Urothelium cell line (cell line): ENCODE measurements around the gene LRP8.
A peak's percentile ranks its signal among the peaks of the same experiment; 100 is the strongest.

Source experiments
- DNase-seq: peaks from one replicate; pipeline ENCODE4 v3.0.0; 2011; ENCODE audit warnings: low spot score, mixed read lengths
- FAIRE-seq: peaks from 2 replicates; lab custom pipeline; 2011; peaks lifted over from hg19 to GRCh38; lab: Jason Lieb, UNC

Gene LRP8

DNA sequence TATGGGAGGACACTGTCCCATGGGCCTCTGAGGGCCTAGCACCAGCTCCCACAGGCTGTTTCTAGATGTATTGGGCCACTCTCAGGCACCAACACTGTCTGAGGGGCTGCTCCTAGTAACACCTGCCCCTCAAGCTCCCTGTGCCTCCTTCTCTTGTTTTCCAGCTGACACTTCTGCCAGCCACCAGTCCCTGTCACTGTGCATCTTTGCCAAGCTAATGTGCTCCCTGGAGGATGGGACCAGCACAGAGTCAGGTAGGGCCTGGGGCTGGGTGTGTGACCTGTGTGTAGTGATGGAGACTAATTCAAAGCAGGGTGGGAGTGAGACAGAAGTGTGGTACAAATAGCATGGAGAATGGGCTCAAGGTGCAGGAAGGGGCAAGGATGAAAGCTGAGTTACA is 60.1 kb downstream of the LRP8 start:
- no peak for DNase-seq
- no peak for FAIRE-seq

DNA sequence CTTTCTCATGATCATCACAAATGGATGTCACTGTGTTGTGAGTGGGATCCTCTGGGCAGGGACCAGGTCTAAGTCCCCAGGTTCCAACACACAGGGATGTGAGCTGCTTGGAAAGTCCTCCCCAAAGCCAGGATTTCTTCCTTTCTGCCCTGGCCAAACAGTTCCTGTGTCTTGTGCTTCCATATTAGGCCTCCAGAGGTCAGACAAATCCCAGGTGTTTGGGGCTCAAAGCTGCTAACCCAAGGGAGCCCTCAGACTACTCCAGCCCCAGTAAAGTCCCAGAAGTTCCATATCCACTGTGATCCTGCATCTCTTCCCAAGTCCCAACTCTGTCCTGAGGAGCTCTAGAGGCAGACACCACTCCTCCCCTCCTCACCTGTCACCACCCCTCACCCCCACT is 61.8 kb downstream of the LRP8 start:
- FAIRE-seq: no peak
- DNase-seq: peak; percentile 40

DNA sequence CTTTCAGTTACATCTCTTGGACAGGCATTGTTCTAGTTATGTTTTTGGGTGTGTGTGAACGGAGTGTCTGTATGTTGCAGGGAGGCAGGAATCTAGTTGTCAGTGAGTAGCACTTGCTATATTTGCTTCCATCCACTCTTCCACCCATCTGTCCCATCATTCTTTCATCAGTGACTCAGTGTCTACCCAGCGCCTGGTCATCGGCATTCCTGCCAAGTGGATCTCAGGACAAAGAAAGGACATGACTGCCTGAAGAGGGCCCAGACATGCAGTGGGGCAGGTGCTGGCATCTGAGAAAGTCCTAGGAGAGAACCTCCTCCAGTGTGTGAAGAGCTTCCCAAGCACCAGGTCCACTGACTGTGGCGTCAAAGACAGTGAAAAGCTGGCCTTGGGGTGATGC is 62.3 kb downstream of the LRP8 start:
- DNase-seq (no peak), FAIRE-seq (no peak)

DNA sequence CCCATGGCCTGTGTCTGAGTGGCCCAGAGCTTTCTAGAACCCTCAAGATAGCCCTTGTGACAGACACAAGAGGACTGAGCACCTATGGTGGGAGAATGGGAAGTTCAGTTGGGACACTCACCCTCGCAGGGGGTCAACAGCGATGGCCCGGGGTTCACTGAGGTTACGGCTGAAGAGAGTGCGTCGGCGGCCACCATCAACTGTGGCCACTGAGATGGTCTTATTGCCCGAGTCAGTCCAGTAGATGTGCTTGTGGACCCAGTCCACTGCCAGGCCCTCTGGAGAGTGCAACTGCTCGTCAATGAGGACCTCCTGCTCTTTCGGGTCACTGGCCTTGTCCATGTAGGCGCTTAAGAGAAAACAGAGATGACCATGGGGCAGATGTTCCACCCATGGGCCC is 63.8 kb downstream of the LRP8 start:
- no peak for DNase-seq
- no peak for FAIRE-seq

DNA sequence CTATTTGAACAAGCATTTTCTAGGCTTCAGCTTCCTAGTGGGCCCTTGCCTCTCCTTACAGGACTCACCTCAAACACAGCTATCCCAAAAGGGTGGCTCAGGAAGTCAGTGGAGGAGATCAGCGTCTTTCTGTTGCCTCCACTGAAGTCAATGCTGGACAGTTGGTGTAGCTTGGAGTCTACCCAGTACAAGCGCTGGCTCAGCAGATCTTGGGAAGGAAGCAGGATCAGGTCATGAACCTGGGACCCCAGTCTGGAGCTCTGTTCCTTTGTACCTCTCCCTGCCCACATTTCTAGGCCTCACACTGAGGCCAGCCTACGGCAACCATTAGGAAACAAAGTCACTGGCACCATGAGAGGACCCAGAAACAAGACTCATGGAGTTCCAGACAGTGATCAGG is 65.9 kb downstream of the LRP8 start:
- FAIRE-seq: no peak
- no peak for DNase-seq

DNA sequence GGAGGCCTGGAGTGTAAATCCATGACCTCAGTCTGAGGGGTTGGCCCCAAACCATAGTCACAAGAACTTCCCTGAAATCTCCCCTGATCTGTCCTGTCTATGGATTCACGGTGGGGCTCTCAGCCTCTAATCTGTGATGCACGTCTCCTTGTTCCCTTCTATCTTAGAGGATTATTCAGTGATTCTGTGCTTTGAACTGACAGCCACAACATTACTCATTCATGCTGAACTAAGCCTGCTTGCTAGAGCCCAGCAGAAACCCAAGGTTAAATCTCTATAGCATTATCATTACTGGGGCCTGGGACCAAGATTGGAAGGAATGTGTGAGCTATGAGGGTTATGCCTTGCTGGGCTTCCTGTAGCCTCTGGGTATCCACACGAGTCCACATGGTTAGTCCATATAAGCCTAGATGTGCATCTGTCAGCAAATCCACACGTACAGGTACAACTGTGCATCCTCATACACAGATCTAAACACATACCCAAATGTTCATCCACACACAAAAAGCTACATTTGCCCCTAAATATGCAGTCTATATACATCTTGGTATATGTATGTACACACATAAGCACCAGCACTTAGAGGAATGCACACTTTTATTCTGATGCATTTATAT is 67.1 kb downstream of the LRP8 start:
- FAIRE-seq (no peak), DNase-seq (no peak)

DNA sequence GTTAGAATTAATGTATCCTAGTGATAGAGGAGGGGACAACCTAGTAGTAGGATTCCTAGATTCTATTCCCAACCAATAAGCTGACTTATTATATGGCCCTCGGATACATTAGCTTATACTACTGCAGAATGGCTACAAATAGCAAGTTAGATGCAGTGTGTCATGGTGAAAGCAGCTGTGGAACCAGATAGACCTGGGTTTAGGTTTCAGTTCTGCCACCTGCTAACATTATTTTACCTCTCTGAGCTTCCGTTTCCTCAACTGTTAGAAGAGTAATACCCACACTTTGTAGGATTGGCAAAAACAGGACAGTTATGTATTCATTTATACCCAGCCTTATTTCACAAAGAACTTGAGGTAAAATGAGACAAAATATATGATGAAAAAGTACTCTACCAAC is 67.9 kb downstream of the LRP8 start:
- FAIRE-seq: no peak
- no peak for DNase-seq

DNA sequence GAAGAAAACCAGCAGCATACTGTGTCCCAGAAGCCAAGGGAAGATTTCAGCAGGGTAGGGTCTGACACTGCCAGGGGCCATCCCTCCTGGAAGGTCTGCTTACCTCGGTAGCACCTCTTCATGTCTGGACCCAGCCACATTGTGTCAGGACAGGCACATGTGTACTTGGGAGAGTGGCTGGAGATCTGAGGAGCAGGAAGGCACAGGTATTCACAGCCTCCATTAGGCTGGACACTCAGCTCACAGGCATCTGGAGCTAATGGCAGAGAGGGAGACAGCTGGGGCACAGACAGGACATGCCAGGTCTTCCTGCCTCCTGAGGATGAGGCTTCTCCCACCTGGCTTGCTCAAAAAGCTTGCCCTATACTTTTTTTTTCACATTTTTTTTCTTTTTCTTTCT is 69.7 kb downstream of the LRP8 start:
- no peak for DNase-seq
- no peak for FAIRE-seq

DNA sequence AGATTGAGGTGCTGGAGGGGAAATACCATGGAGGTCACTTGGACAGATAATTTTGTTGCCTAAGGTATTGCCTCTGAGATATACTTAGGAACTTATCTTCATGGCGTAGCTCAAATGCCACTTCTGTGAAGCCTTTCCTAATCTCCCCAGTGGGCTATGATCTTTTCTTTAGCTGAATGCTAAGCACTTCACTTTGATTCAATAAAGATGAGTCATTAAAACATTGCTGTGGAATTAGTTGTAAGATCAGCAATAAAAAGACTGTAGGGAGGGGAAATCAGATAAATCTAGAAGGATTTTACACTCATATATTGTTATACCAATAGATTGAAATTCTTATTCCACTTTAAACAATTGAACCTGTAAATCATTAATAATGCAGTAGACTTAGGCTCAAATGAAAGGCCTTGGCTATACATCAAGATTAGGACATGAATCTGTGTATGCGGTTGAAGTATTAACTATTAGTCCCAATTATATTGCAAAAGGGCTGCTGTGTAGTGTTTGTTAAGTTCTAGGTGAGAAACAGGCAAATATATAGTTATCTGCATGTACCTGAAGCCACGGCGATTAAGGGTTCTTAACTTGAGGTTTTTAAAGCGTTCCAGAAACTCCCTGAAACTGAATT is 70.3 kb downstream of the LRP8 start:
- no peak for FAIRE-seq

DNA sequence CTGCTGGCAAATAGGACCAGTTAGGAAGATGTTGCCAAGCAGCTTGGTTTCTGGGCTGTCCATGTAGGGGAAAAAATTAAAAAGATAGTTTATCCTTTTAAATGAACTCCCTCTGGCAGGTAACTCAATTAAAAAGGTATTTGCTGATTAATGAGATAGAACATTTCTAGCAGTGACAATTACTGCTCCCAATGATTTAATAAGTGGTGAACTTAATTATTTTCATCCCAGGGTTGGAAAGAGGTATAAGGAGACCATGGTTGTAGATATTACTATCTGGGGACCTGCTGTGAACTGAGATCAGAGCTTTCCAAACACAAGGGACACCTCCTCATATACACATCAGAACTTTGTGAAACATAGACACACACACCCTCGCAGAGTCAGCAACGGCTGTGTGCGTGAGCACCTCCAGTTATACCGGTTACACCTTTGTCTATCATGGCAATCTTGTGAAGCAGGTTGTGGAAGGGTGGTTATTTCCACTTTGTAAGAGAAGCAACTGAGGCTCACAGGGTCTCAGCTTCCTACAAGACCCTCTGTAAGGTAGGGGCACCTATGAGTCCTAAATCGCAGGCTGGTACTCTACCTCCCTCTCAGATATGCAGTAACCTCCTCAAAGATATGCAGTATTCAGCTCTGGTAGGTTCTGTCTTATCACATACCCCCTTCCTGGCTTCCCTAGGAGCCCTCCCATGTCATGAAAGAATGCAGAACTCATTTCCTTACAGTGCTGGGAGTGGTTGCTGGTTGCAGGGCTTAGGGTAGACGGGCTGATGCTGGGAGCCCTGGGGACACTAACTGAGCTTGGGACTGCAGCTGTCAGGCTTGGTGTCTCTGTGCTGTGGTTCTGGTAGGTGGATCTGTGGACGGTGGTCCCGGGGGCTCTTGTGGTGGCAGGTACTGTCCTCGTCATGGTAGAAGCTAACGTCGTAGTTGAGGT is 71.1 kb downstream of the LRP8 start:
- FAIRE-seq: no peak
- DNase-seq: no peak

More for the DNA sequence above, 70.3 kb downstream of the LRP8 start:
- DNase-seq: no peak

DNA sequence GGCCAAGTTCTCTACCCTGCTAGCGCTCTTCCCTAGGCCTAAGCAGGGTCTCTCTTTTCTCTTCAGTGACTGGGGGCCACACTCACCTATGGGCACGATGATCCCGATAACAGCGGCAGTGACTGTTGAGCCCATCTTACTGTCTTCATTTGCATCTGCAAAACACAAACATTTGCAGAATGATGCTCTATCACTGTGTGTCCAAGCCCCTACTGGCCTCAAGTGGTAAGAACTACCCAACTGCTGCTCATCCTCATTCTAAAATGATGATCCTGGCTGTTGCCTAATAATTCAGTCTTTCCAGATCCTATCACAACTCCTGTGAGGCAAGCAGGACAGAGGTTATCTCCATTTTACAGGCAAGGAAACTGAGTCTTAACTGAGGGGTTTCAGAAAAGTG is 72.8 kb downstream of the LRP8 start:
- no peak for FAIRE-seq
- no peak for DNase-seq

DNA sequence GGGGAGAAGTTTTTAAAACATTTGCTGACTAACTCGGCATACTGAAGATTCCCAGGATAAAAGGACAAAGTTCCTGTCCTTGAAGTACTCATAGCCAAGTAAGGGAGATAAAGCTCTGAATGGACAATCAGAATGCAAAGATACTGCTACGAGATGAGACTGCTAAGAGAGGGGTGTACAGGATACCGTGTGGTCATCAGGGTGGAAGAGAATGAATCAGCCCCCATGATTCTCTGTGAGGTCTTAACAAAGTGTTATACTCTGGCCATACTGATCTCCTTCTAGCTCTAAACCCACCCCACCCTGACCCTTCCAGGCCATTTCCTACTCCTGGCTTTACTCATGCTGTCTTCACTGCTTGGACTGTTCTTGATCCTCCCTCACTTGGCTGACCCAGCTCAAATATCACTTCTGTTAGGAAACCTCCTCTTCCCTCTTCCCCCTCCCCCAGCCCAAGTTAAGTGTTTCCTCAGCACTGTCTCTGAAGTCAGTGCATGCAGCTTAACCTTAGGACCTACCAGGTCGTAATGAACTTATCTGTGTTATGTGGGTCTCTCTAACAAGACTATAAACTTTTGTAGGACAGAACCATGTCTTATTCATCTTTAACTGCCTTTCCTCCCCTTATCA is 73.7 kb downstream of the LRP8 start:
- FAIRE-seq (no peak), DNase-seq (no peak)

DNA sequence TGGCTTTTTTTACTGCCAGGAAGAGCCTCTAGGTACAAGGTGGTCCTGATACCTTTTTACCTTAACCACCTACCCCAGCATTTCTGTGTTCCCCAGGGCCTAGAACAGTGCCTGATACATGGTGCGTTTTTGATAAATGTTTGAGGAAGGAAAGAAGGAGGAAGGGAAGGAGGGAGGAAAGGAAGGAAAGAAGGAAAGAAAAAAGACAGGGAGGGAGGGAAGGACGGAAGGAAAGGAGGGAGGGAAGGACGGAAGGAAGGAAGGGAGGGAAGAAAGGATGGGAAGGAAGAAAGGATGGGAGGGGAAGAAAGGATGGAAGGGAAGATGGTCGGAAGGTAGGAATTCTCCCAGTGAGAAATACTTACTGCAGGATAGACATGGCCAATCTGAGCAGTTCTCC is 77.5 kb downstream of the LRP8 start:
- FAIRE-seq: no peak
- no peak for DNase-seq

DNA sequence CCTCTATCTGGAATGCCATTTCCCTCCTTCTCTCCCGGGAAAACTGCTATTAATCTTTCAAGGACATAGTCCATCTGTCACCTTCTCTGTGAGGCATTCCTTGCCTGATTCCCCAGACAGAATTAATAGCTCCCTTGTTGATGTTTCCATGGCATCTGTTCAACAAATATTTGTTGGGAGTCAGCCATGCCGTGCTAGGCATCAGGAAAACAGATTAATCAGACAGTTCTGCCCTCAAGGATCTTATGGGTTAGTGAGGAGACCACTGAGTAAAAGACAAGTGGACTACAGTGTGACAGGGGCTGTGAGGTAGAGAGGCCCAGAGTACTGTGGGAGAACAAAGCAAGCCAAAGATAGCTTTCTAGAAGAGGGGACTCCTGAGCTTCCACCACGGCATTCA is 78.2 kb downstream of the LRP8 start:
- DNase-seq: no peak

DNA sequence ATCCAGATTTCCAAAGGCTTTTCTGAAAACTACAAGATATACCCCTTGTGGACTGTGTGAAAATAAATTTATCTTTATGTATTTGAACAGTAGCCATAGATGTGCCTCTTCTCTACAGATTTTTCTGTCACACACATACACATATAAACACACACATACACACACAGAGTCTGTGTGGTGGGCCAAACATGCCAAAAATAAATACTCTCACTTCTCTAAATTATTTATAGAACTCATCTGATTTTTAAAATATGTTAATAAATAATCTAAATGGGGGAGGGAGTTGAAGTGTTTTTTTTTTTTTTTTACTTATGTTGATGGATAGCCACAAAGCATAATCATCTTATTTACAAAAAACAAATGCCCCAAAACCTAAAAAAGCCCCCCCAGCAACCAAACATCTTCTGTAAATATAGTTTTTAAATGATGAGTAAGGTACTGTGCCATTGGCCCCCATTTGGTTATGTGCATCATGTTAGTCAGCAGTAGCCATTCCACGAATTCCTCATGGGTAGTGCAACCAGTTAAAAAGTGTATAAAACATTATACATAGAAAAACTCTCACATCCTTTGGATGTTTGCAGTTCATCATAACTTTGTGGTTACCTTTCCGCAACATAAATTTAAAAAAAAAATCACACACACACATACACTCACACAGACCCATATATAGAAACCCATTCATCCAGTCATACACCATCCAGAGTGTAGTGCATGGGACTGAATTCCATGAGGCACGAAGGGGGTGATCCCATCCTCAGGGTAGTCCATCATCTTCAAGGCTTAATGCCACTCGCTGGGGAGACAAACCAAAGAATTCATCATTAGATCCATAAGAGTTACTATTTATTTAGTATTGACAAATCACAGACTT is 81.4 kb downstream of the LRP8 start:
- no peak for DNase-seq
- no peak for FAIRE-seq

More for the DNA sequence above, 78.2 kb downstream of the LRP8 start:
- no peak for FAIRE-seq

DNA sequence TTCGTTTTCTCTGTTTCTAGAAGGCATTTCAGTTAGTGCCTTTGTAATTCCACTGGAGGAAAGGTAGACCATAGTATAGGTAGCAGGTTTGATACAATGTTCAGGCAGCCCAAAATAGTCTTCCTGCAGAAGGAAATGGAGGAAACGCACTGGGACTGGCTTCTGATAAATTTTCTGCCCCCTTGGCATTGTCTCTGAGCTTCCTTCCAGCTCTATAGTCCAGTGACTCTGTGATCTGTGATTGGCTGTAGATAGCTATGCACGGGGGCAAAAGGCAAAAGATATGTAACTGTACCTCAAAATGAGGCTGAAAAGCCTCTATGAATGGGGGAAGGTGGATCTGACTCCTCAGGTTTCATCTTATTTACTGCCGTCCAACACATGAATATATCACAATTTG is 83.7 kb downstream of the LRP8 start:
- FAIRE-seq (no peak), DNase-seq (no peak)

DNA sequence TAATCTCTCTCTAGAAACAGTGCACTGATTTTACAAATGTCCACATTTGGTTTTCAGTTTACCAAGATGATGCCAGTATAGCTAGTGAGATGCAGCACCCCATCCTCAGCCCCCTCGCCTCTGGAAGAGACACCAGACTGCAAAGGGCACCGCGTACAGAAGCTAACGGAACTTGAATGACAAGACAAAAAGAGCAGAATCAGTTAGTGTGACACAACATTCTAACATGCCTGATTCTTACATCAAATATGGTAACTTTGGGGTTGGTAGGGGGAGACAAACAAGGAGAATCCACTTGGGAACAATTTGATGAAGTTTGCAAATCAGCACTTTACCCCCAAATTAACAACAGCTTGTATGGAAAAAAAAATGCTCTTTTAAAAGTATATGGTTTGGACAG is 85.5 kb downstream of the LRP8 start:
- no peak for DNase-seq
- FAIRE-seq: no peak

DNA sequence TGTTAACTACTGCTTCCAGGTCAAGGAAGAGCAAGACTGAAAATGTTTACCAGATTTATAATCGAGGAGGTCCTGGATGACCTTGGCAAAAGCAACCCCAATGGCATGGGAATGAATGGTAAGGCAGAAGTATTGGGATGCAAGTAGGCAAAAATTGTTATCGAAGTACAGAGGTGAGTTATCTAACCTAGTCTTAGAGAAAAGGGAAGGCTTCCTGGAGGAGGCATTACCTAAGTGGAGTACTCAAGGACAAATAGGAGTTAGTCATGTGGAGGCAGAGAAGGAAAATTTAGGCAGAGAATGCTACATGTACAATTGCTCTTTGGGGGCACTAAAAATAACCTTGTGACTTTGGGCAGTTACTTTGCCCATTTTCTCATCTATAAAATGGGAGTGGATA is 86.0 kb downstream of the LRP8 start:
- DNase-seq (no peak), FAIRE-seq (no peak)

DNA sequence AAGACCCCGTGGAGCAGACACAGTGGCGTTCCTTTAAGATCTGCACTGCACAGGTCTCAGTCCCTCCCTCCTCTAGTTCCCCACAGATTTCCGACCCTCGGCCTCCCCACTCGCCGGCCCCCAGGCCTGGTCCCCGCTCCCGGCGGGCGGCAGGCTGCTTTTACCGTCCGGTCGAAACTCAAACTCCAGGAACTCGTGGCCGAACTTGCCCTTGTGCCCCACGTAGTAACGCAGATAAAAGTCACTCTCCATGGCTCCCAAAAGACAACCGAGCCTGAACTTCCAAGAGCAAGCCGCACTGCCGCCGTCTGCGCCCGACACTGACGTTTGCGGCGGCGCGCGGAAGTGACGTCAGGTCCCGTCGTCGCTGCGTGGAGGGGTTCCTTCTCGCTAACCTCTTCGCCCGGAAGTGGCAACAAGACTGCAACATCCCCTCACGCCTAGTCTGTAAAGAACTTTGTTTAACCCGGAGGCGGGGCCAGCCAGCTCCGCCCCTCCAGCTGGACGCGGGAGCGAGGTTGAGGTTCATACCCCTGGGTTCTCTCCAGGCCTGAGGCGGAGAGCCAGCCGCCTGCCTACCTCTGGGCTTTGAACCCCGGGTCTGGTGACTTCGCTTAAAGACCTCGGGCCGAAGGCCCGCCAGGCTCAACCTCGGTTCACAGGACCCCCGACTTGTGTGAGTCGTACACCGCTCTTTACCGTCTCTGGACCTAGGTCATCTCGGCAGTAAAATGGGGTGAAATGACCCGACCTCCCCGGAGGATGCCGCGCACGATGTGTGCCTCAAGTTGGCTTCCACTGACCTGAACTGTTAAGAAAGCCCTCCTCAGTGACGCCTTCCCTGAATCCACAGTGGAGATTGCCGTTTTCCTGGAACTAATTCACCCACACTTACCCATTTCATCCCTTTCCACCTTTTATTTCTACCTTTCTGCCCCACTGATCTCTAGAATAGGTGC is 89.4 kb downstream of the LRP8 start, which contains the start of gene MAGOH:
MAGOH (minus strand) TSS at position 322 of the 959 bp plus-strand sequence; CDS start at position 252, 70 bp downstream.
- FAIRE-seq: peak; percentile 96
- DNase-seq: peak; percentile 97
